Tibial nerve (tissue), 4 donors: ENCODE measurements around the gene KRT86. TPM values are rescaled to one million over a fixed set of nuclear protein-coding genes. Genes with fewer than 3 reads are reported as not detected.
A peak's percentile ranks its signal among the peaks of the same experiment; 100 is the strongest.

Experiments
- DNase-seq, 2 donors: peaks; one replicate each; pipeline ENCODE4 v3.0.0-alpha.2; 2019; ENCODE audit warnings: low spot score in 2 of 2
- H3K27ac ChIP-seq, 4 donors: fragments of 200-600 bp; sonication (generic) in 3 of 4; one replicate each; pipeline ENCODE4 v1.5.1; 2017 to 2019; ENCODE audit warnings: mild to moderate bottlenecking in 1 of 4
- H3K27me3 ChIP-seq, 2 donors: fragments of 200-600 bp; sonication (generic) in 1 of 2; one replicate each; pipeline versions ENCODE4 v1.5.1 to v1.6.0; 2017 to 2019
- H3K36me3 ChIP-seq, 3 donors: fragments of 200-600 bp; sonication (generic); one replicate each; pipeline ENCODE4 v1.5.1; 2018 to 2019
- H3K4me1 ChIP-seq, 4 donors: fragments of 200-600 bp; sonication (generic) in 3 of 4; one replicate each; pipeline ENCODE4 v1.5.1; 2017 to 2019
- H3K4me3 ChIP-seq, 4 donors: fragments of 200-600 bp; sonication (generic) in 3 of 4; one replicate each; pipeline ENCODE4 v1.5.1; 2017 to 2019; ENCODE audit warnings: mild to moderate bottlenecking in 1 of 4, moderate library complexity in 1 of 4
- H3K9me3 ChIP-seq, 4 donors: fragments of 200-600 bp; sonication (generic) in 3 of 4; one replicate each; pipeline ENCODE4 v1.5.1; 2017 to 2019
- EP300 ChIP-seq, 2 donors: sonication (generic); formaldehyde crosslinking; IDR thresholded peaks; one replicate each; pipeline ENCODE4 v1.6.1; 2017; ENCODE audit warnings: antibody characterized with exemption in 2 of 2, mild to moderate bottlenecking in 1 of 2
- POLR2A ChIP-seq, 2 donors: fragments of 450-650 bp; IDR thresholded peaks; one replicate each; pipeline ENCODE4 v1.6.1; 2017; ENCODE audit warnings: antibody characterized with exemption in 2 of 2, mild to moderate bottlenecking in 2 of 2, moderate library complexity in 2 of 2
- WGBS, 2 donors: methylation state at CpG; one replicate each; pipeline ENCODE4 v1.1.5; 2018; 5-methylcytosine and 5-hydroxymethylcytosine counted together
- total RNA-seq, 4 donors: library from RNA; depleted of rRNA; stranded (reverse); fragments of >200 nt; gene quantifications; one replicate each; pipeline ENCODE4 v1.1.0, GENCODE V29; 2016
- TF ChIP-seq, protein P1 (sequence below), 5 experiments: fragments of 200-600 bp in 3 of 5; fragments of 450-650 bp in 2 of 5; sonication (generic) in 3 of 5; IDR thresholded peaks; one replicate each; pipeline ENCODE4 v1.5.1; 2016 to 2019; ENCODE audit warnings: antibody characterized with exemption in 5 of 5, mild to moderate bottlenecking in 3 of 5, moderate library complexity in 2 of 5

Gene KRT86
- total RNA-seq, 4 donors from 2014 or later, result not detected

DNA sequence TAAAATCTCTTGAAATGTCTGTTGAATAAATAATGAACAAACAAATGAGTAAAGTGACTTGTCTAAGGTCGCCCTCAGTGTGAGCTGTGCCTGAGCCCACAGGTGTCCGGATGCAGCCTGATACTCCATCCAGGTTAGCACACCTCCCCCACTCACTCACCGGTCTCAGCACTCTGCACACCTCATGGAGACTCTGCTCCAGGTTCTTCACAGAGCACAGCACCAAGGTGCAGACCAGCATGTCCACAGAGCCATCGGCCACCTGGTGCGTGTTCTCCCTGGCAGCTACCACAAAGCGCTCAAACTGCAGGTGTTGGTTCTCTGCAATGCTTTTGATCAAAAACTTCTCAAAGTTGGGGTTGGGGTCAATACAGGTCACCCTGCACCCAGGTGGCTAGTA is 45.5 kb upstream of the KRT86 start:
- peaks cover 0 to 8% (median 1%) of the 10 kb centered on the region in 4 donors for H3K9me3 ChIP-seq
- H3K27me3 ChIP-seq, result peaks cover 0 to 31% of the 10 kb centered on the region in 2 donors
- H3K4me1 ChIP-seq, result peaks cover 0 to 31% (median 2%) of the 10 kb centered on the region in 4 donors
- no peak overlapping the region for H3K4me3 ChIP-seq
- TF ChIP-seq POLR2A (IDR thresholded peaks at IDR 0.05) (no peak), EP300 (IDR thresholded peaks at IDR 0.05) (no peak)
- TF ChIP-seq, protein P1, sequence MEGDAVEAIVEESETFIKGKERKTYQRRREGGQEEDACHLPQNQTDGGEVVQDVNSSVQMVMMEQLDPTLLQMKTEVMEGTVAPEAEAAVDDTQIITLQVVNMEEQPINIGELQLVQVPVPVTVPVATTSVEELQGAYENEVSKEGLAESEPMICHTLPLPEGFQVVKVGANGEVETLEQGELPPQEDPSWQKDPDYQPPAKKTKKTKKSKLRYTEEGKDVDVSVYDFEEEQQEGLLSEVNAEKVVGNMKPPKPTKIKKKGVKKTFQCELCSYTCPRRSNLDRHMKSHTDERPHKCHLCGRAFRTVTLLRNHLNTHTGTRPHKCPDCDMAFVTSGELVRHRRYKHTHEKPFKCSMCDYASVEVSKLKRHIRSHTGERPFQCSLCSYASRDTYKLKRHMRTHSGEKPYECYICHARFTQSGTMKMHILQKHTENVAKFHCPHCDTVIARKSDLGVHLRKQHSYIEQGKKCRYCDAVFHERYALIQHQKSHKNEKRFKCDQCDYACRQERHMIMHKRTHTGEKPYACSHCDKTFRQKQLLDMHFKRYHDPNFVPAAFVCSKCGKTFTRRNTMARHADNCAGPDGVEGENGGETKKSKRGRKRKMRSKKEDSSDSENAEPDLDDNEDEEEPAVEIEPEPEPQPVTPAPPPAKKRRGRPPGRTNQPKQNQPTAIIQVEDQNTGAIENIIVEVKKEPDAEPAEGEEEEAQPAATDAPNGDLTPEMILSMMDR (IDR thresholded peaks at IDR 0.05), result no peak
- H3K36me3 ChIP-seq, result no peaks in the 10 kb centered on the region
- no peak for DNase-seq
- WGBS, 2 donors, result 88 to 95% methylated on average over 6 of the region's 6 CpGs
- no peak overlapping the region for H3K27ac ChIP-seq

DNA sequence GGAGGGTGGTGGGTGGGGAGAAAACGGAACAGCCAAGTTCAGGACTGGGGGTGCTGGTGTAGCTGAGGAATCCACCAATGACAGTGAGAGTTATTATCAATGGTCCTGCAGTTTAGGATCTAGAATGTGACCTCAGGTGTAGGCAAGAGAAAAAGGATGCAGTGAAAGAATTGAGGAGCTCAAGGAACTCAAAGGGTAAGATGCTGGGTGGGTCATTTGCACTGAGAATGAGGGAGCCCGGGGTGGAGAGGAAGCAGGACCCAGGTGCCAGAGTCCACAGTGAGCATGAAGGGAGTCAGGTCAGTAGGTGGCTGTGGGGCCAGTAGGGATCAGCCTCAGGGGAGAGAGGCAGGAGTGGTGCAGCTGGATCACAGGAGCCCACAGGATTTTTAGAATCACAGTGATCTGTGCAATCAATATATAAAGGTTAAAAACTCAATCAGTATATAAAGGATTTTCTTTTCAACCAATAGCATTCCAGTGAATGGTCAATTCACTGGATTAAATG is 44.6 kb upstream of the KRT86 start:
- Histone ChIP-seq H3K27me3 (peaks cover 0 to 36% of the 10 kb centered on the region in 2 donors), H3K4me1 (peaks cover 0 to 31% (median 2%) of the 10 kb centered on the region in 4 donors), H3K36me3 (no peaks in the 10 kb centered on the region), H3K9me3 (peaks cover 0 to under 1% (median 0%) of the 10 kb centered on the region in 4 donors), H3K27ac (no peak overlapping the region), H3K4me3 (no peak overlapping the region)
- TF ChIP-seq, protein P1 (IDR thresholded peaks at IDR 0.05), result no peak
- TF ChIP-seq POLR2A (IDR thresholded peaks at IDR 0.05) (no peak), EP300 (IDR thresholded peaks at IDR 0.05) (no peak)
- 75 to 78% methylated on average over 2 of the region's 2 CpGs for WGBS, 2 donors
- no peak for DNase-seq

DNA sequence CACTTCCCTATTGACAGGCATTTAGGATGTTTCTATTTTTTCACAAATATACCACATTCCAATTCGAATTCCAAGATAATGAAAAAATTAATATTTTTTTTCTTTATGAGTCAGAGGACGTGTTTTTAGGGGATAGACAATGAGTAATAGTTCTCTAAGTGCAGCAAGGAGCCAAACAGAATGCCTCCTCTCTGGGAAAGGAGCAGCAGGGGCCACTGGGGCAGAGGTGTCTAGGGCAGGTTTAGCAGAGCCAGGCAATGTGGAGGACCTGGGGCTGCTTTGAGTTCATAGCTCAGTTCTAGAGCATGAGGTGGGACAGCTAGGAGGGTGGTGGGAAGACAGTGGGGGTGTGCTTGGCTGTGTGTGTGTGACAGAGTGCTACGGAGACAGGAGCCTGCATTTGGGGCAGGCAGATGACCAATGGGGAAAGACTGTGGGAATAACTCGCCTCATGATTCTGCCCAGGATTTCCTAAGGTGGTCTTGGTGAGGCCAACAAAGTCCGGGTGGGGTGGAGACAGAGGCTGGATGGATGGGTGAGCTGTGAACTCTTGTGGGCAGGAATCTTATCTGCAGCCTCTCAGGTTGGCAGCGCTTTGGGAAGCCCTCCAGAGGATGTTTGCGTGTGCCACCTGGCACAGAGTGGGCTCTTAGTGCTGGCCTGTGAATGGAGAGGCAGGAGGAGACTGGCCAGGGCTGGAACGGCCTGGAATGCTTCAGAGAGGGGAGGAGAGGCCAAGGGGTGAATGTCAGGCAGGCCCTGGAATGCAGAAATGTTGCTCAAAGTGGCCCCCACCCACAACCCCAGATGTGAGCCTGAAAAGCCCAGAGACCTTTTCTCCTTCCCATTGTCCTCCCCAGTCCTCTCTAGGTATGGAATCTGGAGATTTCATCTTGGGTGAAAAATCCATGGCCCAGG is 43.8 kb upstream of the KRT86 start:
- Histone ChIP-seq H3K4me3 (no peak overlapping the region), H3K36me3 (no peaks in the 10 kb centered on the region), H3K27ac (no peak overlapping the region), H3K27me3 (peaks cover 0 to 36% of the 10 kb centered on the region in 2 donors), H3K9me3 (no peaks in the 10 kb centered on the region), H3K4me1 (peaks cover 0 to 31% (median 2%) of the 10 kb centered on the region in 4 donors)
- 57 to 60% methylated on average over 8 of the region's 8 CpGs for WGBS, 2 donors
- TF ChIP-seq EP300 (IDR thresholded peaks at IDR 0.05) (no peak), POLR2A (IDR thresholded peaks at IDR 0.05) (no peak)
- TF ChIP-seq, protein P1 (IDR thresholded peaks at IDR 0.05), result no peak
- DNase-seq, result no peak

DNA sequence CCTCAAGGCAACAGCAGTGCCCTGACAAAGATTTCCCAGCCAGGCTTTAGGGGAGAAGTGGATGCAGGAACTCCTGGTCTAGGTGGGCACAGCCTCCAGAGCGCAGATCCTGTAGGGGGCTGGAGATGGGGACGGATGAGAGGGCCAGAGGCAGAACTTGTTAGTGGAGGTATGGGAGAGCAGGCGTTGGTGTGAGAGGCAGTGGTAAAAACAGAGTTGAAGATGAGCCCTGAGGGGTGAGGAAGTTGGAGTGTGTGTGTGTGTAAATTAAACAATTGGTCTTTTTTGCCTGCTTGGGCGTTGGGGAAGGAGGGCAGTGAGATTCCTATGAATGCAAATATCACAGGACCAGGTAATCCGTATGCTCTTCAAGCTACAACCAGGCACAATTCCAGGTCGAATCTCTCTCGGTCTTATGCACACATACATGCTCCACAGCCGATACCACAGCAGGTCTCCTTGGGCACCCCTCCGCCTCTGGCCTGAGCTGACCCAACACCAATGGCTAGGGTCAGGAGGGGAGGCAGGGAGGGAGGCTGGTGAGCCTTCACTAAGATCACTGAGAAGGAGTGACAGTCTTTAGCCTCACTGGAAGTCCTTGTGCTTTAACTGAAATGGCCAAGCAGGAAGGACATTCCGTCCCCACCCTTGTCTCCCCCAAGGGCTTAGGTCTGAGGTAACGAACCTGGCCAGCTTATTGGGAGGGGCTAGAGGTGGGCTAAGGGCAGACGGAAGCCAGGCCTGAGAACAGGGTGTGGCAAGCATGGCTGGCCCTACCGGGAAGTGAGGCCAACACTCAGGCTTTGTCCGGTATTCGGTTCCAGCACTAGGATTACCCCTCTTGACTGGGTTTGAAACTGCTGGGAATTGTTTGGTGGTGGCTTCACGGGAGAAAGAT is 42.9 kb upstream of the KRT86 start:
- H3K4me3 ChIP-seq, result no peak overlapping the region
- H3K36me3 ChIP-seq, result no peaks in the 10 kb centered on the region
- peaks cover 0 to 31% (median 2%) of the 10 kb centered on the region in 4 donors for H3K4me1 ChIP-seq
- H3K27me3 ChIP-seq, result peaks cover 0 to 36% of the 10 kb centered on the region in 2 donors
- no peak for DNase-seq
- H3K27ac ChIP-seq, result peak overlapping the region in 1 of 4 donors; percentile 20
- WGBS, 2 donors, result 58 to 68% methylated on average over 16 of the region's 16 CpGs
- H3K9me3 ChIP-seq, result no peaks in the 10 kb centered on the region
- TF ChIP-seq EP300 (IDR thresholded peaks at IDR 0.05), result no peak
- TF ChIP-seq, protein P1 (IDR thresholded peaks at IDR 0.05), result no peak
